GM13977 (cell line): ENCODE results near the gene BAIAP2.

ENCODE experiments used
- DNase-seq: peaks from one replicate; pipeline ENCODE4 v3.0.0; 2012; ENCODE audit warnings: low spot score
- in situ Hi-C: fragments of 300-500 bp; cut with MboI; formaldehyde crosslinking; loops from one replicate; pipeline ENCODE4 v1.12.0; 2022; ENCODE audit warnings: low sequenced_read_pairs, low pct_unique_long_range_greater_than_20kb, mixed read lengths, inconsistent platforms; ENCODE audit not compliant: unreplicated experiment
- TF ChIP-seq, protein P1 (sequence below): IDR thresholded peaks from 2 replicates; pipeline ENCODE4 v1.5.1; 2012; ENCODE audit warnings: mild to moderate bottlenecking, control low read depth; ENCODE audit not compliant: insufficient read depth; ENCODE audit errors: extremely low read depth, missing control alignments

Gene BAIAP2

DNA sequence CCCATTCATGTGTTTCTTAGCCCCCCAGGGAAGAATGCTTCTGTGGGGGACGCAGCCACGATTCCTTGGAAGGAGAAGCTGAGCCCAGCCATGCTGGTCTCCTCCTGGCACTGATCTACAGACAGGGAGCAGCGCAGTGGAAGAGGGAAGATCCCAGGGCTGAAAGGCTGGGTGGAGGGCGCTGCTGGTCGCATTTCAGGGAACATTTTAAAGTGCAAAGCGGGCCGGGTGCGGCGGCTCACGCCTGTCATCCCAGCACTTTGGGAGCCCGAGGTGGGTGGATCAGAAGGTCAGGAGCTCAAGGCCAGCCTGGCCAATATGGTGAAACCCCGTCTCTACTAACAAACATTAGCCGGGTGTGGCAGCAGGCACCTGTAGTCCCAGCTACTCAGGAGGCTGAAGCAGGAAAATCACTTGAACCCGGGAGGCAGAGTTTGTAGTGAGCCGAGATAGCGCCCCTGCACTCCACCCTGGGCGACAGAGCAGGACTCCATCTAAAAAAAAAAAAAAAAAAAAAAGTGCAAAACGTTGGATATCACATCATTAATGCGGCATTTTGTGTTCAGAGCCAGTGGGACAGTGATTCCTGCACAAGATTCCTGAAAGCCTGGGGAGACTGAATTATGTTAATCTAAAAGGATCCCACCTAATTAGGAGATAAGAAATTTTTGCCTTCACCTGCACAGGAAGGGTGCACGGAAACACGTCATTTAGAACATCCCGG is 43.9 kb upstream of the BAIAP2 start:
- TF ChIP-seq, protein P1, sequence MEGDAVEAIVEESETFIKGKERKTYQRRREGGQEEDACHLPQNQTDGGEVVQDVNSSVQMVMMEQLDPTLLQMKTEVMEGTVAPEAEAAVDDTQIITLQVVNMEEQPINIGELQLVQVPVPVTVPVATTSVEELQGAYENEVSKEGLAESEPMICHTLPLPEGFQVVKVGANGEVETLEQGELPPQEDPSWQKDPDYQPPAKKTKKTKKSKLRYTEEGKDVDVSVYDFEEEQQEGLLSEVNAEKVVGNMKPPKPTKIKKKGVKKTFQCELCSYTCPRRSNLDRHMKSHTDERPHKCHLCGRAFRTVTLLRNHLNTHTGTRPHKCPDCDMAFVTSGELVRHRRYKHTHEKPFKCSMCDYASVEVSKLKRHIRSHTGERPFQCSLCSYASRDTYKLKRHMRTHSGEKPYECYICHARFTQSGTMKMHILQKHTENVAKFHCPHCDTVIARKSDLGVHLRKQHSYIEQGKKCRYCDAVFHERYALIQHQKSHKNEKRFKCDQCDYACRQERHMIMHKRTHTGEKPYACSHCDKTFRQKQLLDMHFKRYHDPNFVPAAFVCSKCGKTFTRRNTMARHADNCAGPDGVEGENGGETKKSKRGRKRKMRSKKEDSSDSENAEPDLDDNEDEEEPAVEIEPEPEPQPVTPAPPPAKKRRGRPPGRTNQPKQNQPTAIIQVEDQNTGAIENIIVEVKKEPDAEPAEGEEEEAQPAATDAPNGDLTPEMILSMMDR: no peak
- DNase-seq: peak; percentile 37
- in situ Hi-C loops: no loop called here

DNA sequence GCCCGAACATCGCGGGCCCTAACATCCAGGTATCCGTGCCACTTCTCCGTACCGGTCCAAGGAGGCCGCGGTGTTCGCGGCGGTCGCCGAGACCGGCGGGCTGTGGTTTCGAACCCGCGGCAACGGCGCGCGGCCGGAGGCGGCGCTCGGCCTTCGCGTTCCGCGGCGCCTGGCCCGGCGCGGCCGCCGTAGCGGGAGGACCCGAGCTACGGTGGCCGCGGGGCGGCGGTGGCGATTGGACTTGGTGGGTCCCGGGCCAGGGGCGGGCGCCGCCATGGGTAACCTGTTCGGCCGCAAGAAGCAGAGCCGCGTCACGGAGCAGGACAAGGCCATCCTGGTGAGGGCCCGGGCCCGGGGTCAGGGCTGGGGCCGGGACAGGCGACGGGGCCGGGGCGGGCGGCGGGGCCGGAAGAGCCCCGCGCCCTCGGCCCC is 43.3 kb upstream of the BAIAP2 start, which contains the start of gene CHMP6:
Gene CHMP6 (plus strand): TSS at position 197 of the 432 bp plus-strand sequence. CDS start 78 bp downstream, at position 275.
- TF ChIP-seq, protein P1: no peak
- in situ Hi-C loops: no loop called here
- peak; percentile 95 for DNase-seq

DNA sequence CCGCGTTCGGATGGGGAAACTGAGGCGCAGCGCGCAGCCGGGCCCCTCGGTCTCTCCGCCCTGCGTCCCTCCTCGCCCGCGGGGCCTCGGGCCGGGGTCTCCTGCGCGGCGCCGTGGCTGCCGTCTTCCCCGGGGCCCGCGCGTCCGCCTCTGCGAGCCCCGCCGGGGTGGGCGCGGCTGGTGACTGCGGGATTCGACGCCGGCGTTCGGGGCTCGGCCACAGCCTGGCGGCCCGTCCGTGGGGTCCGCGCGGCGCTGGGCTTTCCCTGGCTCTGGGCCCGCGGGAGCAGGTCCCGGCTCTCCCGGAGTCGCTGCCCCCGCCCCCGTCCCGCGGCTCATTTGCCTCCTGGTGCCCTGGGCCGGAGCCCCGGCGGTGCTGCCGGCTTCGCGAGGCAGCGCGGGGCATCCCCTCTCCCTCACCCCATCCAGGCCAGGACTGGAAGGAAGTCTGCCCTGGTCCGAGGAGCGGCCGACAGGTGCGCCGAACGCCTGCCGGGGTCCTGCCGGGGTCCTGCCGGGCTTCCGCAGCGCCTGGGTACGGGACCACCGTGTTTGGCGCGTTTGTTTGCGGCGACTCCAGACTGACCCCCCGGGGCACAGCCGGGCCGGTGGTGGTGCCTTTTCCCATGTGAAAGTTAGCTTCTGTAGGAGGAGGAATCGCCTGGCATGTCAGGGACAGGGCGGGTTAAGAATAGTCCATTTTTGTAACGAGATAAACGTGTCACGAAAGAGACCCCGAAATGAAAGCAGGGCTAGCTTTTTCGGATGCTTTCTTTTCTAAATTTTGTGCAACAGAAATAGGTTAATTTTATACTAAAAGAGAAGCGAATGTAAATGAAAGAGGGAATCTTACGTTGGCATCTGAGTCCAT is 42.6 kb upstream of the BAIAP2 start:
- in situ Hi-C loops: no loop called here
- TF ChIP-seq, protein P1: no peak
- DNase-seq: peak; percentile 72

DNA sequence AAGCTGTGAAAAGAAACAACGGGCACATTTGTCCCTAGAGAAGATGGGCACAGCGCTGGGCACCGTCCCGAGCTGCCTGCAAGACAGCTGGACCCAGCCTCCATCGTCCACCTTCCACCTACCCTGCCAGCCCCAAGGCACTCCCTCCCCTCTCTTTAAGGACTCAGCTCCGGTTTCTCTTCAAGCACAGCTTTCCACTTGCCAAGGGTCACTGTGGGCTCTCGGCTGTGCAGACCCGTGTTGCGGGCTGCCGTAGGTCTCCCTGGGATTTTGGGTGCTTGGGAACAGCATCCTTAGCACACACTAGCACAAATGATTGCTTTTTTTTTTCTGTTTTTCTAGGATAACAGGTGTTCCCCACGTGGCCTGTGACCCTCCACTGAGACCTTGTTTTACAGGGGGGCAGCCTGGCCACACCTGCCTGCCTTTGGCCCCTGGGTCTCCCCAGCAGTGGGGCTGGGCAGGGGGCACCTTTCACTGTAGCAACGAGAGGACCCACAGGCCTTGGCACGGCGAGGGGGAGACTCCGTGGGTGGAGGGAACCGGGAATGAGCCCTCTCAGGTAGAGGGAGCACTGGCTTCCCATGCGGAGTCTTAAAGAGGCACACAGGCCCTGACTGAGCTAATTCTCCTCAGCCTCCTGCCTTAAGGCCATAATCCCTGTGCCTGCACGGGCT is 41.9 kb upstream of the BAIAP2 start:
- in situ Hi-C loops: no loop called here

DNA sequence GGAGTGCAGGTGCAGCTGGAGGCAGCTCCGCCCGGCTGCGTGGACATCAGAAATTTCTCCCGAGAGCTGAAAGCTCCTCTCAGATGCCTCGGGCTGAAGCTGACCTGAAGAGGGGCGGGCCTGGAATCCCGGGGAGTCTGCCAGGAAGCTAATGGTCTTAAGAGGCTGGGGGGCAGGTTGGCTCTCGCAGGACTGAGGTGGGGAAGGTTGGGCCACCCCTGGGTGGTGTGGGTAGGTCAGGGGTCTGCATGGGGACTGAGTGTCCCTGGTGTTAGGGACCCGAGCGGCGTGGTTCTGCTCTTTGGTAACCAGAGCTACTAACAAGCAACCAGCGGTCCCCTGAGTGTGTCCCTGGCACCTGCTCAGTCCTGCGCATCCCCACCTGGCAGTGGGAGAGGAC is 39.8 kb upstream of the BAIAP2 start:
- TF ChIP-seq, protein P1: no peak
- in situ Hi-C loops: no loop called here
- peak; percentile 18 for DNase-seq

More for the DNA sequence above, 41.9 kb upstream of the BAIAP2 start:
- peak; percentile 64 for DNase-seq
- TF ChIP-seq, protein P1: no peak
